GM19372 (cell line): ENCODE measurements around the gene TSLP.
A peak's percentile ranks its signal among the peaks of the same experiment; 100 is the strongest.

ENCODE experiments used
- ATAC-seq: cut with Tn5 transposase; IDR thresholded peaks from one replicate; pipeline ENCODE4 v1.9.1; 2021; ENCODE audit warnings: mild to moderate bottlenecking, low read depth, moderate library complexity; ENCODE audit not compliant: unreplicated experiment

Gene TSLP

GRCh38 chr5:111092062-111092853 lies 20.7 kb downstream of the TSLP start, which contains the start of gene WDR36:
WDR36 (plus strand) TSS chr5:111092348; CDS start chr5:111092457, 109 bp downstream.
- ATAC-seq, result peak; percentile 89

DNA sequence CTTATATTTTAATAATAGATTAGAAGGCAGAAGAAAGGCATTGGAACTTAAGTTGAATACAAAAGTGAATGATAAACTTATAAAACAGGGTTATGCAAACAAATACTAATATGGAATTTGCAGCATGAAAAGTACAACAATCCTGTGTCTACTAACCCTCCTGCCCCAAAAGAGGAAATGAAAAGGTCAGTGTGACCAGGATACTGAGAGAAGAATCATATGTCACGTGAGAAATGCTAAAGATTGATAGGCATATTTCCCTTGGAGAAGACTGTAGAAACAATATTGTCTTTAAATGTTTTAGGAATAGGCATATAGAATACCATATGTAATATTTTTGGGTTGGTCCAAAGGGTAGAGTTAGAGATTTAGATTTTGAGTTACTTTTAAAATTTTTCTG lies 24.5 kb downstream of the TSLP start:
- ATAC-seq, result no peak

- ATAC-seq, result no peak
Measured at GRCh38 chr5:111099058-111099778, 27.7 kb downstream of the TSLP start.

DNA sequence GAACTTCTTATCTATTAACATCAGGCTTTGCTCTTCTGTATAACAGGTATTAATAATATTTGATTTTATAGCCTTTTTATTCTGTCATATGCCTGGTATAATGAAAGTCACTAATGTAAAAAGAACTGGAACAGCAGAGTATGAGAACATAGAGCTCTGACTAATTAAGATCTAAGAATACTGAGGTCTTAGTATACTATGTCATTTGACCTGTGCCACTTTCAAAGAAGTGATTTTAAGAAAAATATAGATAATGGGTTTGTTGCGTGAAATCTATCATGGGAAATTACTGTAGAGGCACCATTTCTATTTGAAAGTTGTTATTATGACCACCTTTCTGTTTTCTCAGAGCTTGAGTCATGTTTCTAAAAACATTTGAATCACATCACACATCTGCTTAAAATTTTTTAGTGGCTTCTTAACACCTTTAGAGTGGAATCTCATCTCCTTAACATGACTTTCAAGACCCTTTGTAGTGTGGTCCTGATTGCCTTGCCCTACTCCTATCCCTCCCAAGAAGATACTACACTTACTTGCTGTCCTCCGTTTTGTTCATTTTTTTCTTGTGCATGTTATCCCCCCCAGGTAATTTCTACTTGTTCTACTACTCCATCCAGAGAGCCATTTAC lies 34.9 kb downstream of the TSLP start:
- ATAC-seq, result no peak

GRCh38 chr5:111107371-111107770 lies 35.9 kb downstream of the TSLP start:
- no peak for ATAC-seq

GRCh38 chr5:111111956-111112355 lies 40.4 kb downstream of the TSLP start:
- no peak for ATAC-seq

- no peak for ATAC-seq
Measured at GRCh38 chr5:111113678-111114077, 42.2 kb downstream of the TSLP start.

- ATAC-seq, result no peak
Measured at GRCh38 chr5:111115229-111115628, 43.7 kb downstream of the TSLP start.

- no peak for ATAC-seq
Measured at GRCh38 chr5:111116550-111116949, 45.0 kb downstream of the TSLP start.

DNA sequence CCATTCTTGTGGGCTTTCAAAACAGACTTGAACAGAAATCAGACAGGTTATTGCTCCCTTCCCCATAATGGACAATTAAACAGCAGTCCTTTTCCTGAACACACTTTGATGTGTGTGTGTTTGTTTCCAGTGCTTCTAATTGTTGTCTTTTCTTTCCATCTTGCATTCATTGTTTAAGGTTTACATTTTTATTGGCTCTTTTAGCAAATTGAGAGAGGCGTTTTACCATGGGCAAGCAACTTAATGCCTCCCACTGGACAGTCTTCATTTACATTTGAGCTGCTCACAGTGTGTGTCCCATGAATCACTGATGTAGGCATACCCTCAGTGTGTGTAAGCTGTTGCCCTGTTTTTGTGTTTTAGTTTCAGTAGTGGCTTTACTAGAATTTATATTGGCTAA lies 45.6 kb downstream of the TSLP start:
- no peak for ATAC-seq

DNA sequence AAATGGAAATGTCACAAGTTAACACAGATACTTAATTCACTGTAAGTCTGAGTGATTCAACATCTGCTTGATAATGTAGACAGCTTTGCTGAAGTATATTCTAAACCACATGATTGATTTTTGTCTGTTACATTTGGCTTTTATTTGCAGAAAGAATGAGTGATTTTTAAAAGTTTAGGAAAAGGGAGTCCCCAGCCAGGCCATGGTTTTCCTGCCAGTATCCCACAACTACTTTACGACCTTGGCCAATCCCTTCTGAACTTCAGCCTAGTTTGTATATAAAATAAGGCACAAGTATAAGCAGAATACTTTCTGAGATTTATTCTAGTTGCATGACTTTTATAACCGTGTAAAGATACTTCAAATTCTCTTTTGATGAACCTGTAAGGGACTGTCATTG lies 47.7 kb downstream of the TSLP start:
- ATAC-seq, result no peak

GRCh38 chr5:111119856-111120255 lies 48.3 kb downstream of the TSLP start:
- no peak for ATAC-seq

- ATAC-seq, result no peak
Measured at GRCh38 chr5:111120911-111121310, 49.4 kb downstream of the TSLP start.

DNA sequence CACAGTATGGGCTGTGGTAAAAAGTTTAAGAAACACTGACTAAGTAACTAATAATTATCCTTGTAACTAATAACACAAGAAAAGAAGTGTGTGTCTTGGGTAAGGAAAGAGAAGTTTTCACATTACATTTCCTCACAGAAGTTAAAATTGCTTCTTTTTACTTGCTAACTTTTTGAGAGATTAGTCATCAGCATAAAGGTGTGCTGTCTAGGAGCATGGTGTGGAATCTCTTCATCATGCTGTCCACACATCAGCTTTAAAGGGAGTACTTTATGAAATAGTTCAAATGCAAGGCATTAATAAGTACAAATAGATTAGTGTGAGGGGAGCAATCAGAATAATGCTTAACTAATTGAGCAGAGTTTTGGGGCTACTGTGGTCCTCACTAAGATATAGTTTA lies 50.4 kb downstream of the TSLP start:
- no peak for ATAC-seq

DNA sequence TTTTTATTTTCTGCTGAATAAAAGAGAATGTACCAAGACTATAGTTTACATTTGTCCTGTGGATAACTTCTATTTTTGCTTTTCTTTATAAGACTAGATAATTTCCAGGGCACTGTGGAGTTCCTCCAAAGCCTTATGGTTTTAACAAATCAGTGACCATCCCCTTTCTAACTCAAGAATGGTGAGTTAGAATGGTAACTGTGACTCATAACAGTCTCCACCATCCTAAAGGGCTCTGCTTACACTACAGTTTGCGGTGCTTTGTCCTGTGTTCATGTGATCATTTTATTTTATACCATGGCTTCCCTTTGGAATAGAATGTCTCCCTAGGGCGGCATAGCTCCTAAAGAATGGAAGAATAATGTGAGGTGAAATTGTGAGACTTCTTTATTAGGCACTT lies 50.9 kb downstream of the TSLP start:
- ATAC-seq, result no peak

GRCh38 chr5:111124793-111125192 lies 53.3 kb downstream of the TSLP start:
- ATAC-seq, result no peak

- no peak for ATAC-seq
Measured at GRCh38 chr5:111126896-111127295, 55.4 kb downstream of the TSLP start.
